ENCODE data around the gene RER1.

RER1 gene

DNA sequence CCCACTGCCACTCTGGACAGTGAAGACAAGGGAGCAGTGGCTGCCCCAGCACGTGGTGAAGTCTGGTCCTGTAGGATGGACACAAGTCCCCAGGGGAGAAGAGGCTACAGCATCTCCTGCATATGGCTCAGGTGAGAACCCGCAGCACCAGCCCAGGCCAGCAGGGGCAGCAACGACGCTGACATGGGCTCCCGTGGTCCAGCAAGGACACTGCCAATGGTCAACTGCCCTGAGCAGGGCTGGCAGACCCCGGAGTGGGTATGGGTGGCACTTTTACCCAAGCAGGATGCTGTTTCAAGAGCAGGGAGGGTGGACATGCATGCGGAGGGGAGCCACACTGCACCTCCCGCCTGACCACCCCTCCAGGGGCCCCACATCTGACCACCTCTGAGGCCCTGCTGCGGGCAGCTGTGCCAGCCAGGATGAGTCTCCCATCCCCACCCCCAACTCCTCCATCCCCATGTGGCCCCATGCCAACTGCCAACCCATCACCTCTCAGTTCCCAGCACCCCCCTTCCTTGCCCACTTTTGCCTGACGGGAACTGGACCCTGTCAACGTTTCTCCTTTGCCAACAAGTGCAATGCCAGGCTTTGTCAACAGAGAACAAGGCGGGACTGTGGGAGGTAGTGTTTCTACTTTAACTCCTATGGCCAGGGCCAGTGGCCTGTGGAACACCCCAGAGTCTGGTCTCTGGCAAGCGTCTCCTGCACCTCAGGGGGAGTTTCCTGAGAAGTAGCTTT lies 8.8 kb upstream of the RER1 start:
- Histone ChIP-seq H3K36me3 (peaks cover 2% of the 10 kb centered on the region), H3K4me3 (ENCODE audit: low read depth, low read length) (no peak overlapping the region), H3K27me3 (ENCODE audit: insufficient read depth, low read depth, severe bottlenecking) (no peaks in the 10 kb centered on the region), H3K9me3 (ENCODE audit: severe bottlenecking) (no peaks in the 10 kb centered on the region), H3K27ac (no peak overlapping the region)
- peak; percentile 87 for TF ChIP-seq CTCF (IDR thresholded peaks at IDR 0.05; ENCODE audit: low read depth, low read length)
- peak; percentile 74 for DNase-seq

DNA sequence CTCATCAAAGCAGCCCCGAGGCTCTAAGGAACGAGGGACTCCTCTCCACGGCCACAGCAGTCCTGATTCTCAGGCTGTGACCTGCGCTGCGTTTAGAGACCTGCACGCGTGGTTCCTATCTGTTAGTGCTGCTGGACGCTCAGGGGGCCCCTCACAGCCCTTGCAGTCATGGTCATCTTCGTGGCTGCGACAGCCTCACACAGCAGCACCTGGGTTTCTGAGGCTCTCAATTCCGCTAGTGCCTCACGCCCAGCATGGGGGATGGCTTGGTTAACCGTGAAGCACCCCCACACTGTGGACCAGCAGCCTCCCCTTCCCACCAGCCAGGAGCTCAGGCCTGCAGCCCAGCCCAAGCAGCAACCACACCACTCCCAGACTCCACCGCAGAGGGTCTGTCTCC lies 8.1 kb upstream of the RER1 start:
- Histone ChIP-seq H3K27me3 (ENCODE audit: insufficient read depth, low read depth, severe bottlenecking) (no peaks in the 10 kb centered on the region), H3K9me3 (ENCODE audit: severe bottlenecking) (no peaks in the 10 kb centered on the region), H3K36me3 (peaks cover 6% of the 10 kb centered on the region), H3K4me3 (ENCODE audit: low read depth, low read length) (no peak overlapping the region), H3K27ac (no peak overlapping the region)
- DNase-seq, result no peak
- TF ChIP-seq CTCF (IDR thresholded peaks at IDR 0.05; ENCODE audit: low read depth, low read length), result no peak

- DNase-seq, result no peak
Observed at GRCh38 chr1:2384130-2384860, 7.3 kb upstream of the RER1 start.

GRCh38 chr1:2384941-2385481 lies 6.6 kb upstream of the RER1 start:
- peak; percentile 38; the same call in 1 of the 2 replicates for TF ChIP-seq CTCF (IDR thresholded peaks at IDR 0.05; ENCODE audit: low read depth, low read length)
- Histone ChIP-seq H3K36me3 (peaks cover 6% of the 10 kb centered on the region), H3K27ac (peak overlapping the region; percentile 62), H3K4me3 (ENCODE audit: low read depth, low read length) (peak overlapping the region; percentile 41), H3K27me3 (ENCODE audit: insufficient read depth, low read depth, severe bottlenecking) (no peaks in the 10 kb centered on the region), H3K9me3 (ENCODE audit: severe bottlenecking) (no peaks in the 10 kb centered on the region)
- DNase-seq, result peak; percentile 82

More at GRCh38 chr1:2384130-2384860, 7.3 kb upstream of the RER1 start:
- Histone ChIP-seq H3K4me3 (ENCODE audit: low read depth, low read length) (peak overlapping the region; percentile 41), H3K9me3 (ENCODE audit: severe bottlenecking) (no peaks in the 10 kb centered on the region), H3K27me3 (ENCODE audit: insufficient read depth, low read depth, severe bottlenecking) (no peaks in the 10 kb centered on the region), H3K36me3 (peaks cover 6% of the 10 kb centered on the region), H3K27ac (peak overlapping the region; percentile 62)
- no peak for TF ChIP-seq CTCF (IDR thresholded peaks at IDR 0.05; ENCODE audit: low read depth, low read length)

GRCh38 chr1:2385606-2386280 lies 5.9 kb upstream of the RER1 start:
- Histone ChIP-seq H3K36me3 (peaks cover 6% of the 10 kb centered on the region), H3K9me3 (ENCODE audit: severe bottlenecking) (no peaks in the 10 kb centered on the region), H3K27me3 (ENCODE audit: insufficient read depth, low read depth, severe bottlenecking) (no peaks in the 10 kb centered on the region), H3K4me3 (ENCODE audit: low read depth, low read length) (no peak overlapping the region), H3K27ac (peak overlapping the region; percentile 62)
- TF ChIP-seq CTCF (IDR thresholded peaks at IDR 0.05; ENCODE audit: low read depth, low read length), result no peak
- no peak for DNase-seq

All from WERI-Rb-1 (cell line).